Stimulated activated naive B cell treated with anti-CD40 and anti-IgM and Interleukin-4, amounts not matched to agents 10 μg/mL and 1 μg/mL and 100 μg/mL, for 72 hours (primary cell): ENCODE data around the gene DAAM1.
A peak's percentile ranks its signal among the peaks of the same experiment; 100 is the strongest.

Source experiments
- ATAC-seq, 2 donors: fragments of 150-1000 bp; cut with Tn5 transposase; replicated peaks; 2 replicates each; pipeline ENCODE4 v1.10.0; 2021; ENCODE audit warnings: moderate library complexity in 1 of 2
- DNase-seq: peaks from one replicate; pipeline ENCODE4 v3.0.0; 2021
- H3K27ac Mint-ChIP-seq: one replicate; pipeline ENCODE4 v1.8.0; 2022; ENCODE audit warnings: mild to moderate bottlenecking, mixed read lengths
- H3K27me3 Mint-ChIP-seq, 2 donors: one replicate each; pipeline ENCODE4 v1.8.0; 2022; ENCODE audit warnings: mixed read lengths in 2 of 2
- H3K36me3 Mint-ChIP-seq, 2 donors: one replicate each; pipeline ENCODE4 v1.8.0; 2022; ENCODE audit warnings: mixed read lengths in 2 of 2, mild to moderate bottlenecking in 1 of 2
- H3K4me1 Mint-ChIP-seq, 2 donors: one replicate each; pipeline ENCODE4 v1.8.0; 2022; ENCODE audit warnings: mixed read lengths in 2 of 2, mild to moderate bottlenecking in 1 of 2
- H3K4me3 Mint-ChIP-seq, 2 donors: one replicate each; pipeline ENCODE4 v1.8.0; 2022; ENCODE audit warnings: mild to moderate bottlenecking in 2 of 2, mixed read lengths in 2 of 2, moderate library complexity in 1 of 2
- H3K9me3 Mint-ChIP-seq, 2 donors: one replicate each; pipeline ENCODE4 v1.8.0; 2022; ENCODE audit warnings: mixed read lengths in 2 of 2, mild to moderate bottlenecking in 1 of 2

The DAAM1 gene

DNA sequence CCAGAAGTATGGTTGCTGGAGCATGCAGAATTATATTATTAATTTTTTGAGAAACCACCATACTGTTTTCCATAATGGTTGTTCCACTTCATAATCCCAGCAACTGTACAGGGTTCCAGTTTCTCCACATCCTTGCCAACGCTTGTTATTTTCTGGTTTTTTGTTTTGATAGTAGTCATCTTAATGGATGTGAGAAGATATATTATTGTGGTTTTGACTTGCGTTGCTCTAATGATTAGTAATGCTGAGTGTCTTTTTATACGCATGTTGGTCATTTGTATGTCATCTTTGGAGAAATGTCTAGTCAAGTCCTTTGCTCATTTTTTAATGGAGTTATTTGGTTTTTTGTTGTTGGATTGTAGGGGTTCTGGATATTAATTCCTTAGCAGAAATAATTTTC lies 58.1 kb downstream of the DAAM1 start:
- Mint-ChIP-seq H3K36me3 (peaks cover 0 to 6% of the 10 kb centered on the region in 2 donors), H3K27ac (no peak overlapping the region), H3K9me3 (peaks cover 0 to 8% of the 10 kb centered on the region in 2 donors), H3K4me1 (peaks cover 23 to 29% of the 10 kb centered on the region in 2 donors), H3K27me3 (no peaks in the 10 kb centered on the region), H3K4me3 (no peak overlapping the region)
- no peak for DNase-seq
- ATAC-seq: no peak

DNA sequence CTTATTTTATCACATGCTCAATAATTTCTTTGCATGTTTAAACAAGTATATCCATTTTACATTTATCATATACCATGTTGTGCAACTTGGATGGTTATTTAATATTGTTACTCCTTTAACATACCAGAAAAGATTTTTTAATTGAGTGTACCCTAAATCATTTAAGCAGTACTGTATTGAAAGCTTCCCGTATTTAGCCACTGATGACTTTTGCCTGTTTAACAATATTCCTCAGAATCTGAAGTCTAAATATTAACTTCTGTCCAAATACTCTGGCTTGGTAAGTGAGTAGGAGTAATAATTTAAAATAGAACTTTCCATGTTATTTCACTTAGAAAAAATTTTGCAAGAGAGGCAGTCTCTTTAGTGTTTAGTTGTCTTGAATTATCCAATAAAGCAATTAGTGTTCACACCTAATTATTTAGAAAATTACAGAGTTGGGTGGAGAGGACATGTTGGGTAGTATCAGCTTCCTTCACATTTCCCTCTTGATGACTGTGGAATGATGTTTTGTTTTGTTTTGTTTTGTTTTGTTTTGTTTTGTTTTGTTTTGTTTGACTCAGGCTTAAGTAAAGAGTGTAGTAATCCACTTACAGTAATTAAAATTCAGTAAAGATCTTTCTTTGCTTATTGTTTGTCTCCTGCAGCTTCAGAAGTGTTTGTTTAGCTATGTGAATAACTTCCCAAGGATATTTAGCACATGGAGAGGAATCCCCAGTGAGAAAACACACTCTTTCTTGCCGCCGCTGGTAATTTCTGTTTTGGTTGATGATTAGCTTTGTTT lies 59.5 kb downstream of the DAAM1 start:
- Mint-ChIP-seq H3K36me3 (peaks cover 2 to 9% of the 10 kb centered on the region in 2 donors), H3K27ac (peak overlapping the region; percentile 37), H3K4me3 (no peak overlapping the region), H3K4me1 (peaks cover 27 to 39% of the 10 kb centered on the region in 2 donors), H3K9me3 (peaks cover 0 to 8% of the 10 kb centered on the region in 2 donors), H3K27me3 (no peaks in the 10 kb centered on the region)
- DNase-seq: no peak
- ATAC-seq: no peak

DNA sequence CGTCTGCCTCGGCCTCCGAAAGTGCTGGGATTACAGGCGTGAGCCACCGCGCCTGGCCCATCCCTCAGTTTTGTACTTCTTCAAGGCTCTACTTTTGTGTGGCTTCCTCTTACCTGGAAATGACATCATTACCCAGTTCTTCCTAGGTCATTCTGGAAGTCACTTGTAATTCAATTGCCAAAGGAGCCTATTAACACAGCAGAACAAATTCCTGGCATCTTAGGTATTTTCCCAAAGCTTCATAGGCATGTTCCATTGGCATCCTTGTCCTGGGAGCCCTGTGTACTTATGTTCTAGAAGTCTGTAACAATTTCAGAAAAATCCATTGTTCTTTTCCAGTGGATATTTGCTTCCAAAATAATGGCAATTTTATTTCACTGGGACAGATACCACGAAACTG lies 60.6 kb downstream of the DAAM1 start:
- Mint-ChIP-seq H3K9me3 (peaks cover 0 to 2% of the 10 kb centered on the region in 2 donors), H3K4me3 (no peak overlapping the region), H3K4me1 (peaks cover 31 to 44% of the 10 kb centered on the region in 2 donors), H3K36me3 (peaks cover 2 to 7% of the 10 kb centered on the region in 2 donors), H3K27me3 (no peaks in the 10 kb centered on the region), H3K27ac (no peak overlapping the region)
- DNase-seq (no peak), ATAC-seq (no peak)

DNA sequence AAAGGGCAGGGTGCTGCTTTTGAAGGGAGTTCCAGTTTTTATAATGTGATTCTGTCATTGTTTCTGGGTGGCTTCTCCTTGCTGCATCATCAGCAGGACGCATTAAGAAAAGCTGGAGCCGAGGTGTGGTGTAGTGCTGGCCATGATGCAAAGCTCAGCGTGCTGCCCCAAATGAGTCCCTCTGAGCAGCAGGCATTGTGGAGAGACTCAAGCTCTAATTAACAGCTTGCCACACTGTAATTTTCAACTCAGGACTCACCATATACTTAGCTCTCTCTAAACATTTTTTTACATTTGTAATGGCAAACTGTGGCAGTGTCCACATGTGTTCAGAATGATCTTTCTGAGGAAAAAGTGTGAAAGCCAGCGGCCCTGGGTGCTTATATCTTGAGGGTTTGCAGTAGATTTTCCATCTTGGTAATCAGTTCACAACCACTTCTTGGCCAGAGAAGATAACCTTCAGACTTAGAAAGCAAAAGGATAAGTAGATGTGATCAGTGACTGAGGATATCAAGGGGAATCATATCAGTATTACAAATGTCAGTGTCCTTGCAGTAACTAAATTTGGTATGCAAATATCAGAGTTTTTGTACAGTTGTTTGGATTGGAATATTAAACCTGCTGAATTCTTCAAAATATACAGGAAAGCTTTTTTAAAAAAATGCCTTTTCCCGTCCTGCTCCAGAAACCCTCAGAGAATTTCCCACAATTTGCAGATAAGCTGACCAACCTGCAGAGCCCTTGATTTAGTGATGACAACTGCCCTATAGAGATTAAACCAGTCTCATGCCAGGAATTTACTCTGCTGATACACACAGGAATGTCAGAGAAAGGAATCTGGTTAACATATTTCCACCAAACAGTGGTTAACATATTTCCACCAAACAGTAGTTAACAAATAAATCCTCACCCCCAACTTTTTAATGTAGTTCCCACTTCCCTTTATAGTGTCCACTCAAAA lies 63.6 kb downstream of the DAAM1 start:
- ATAC-seq: no peak
- Mint-ChIP-seq H3K9me3 (no peaks in the 10 kb centered on the region), H3K4me3 (no peak overlapping the region), H3K27ac (no peak overlapping the region), H3K36me3 (peaks cover 2 to 3% of the 10 kb centered on the region in 2 donors), H3K4me1 (peaks cover 14 to 30% of the 10 kb centered on the region in 2 donors), H3K27me3 (no peaks in the 10 kb centered on the region)
- no peak for DNase-seq

DNA sequence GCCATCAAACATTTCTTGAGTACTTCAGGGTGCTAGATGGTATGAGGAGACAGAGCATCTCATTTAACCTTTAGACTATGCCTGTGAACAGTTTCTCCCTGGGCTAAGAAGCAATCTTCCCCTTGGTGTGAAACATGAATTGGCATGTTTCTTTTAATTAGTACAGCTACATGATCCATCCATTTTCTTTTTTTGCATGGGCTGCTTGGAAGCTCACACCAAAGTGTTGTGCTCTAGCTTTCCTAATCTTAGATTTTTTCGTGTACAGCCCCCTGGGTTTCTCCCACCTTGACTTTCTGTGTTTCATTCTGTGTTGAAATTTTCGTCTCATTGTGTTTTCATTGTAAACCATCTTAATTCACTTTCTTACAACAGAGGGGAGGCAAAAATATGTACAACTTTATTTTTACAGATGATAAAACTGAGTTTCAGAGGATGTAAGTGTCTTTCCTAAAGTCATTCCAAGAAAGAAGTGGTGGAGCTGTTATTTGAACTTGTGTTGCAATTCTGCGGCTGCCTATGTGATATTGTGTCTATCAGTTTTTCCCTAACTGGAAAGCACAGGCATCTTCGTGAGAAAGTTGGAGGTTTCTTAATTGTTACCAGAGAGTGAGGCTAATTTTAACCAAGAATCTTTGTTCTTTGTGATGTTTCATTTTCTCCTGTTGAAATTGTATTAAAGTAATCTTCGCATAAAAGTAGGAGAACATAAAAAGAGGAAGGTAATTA lies 64.5 kb downstream of the DAAM1 start:
- Mint-ChIP-seq H3K27me3 (no peaks in the 10 kb centered on the region), H3K9me3 (no peaks in the 10 kb centered on the region), H3K4me3 (no peak overlapping the region), H3K36me3 (peaks cover 6 to 12% of the 10 kb centered on the region in 2 donors), H3K27ac (no peak overlapping the region), H3K4me1 (peaks cover 20 to 30% of the 10 kb centered on the region in 2 donors)
- no peak for DNase-seq
- ATAC-seq: peak in 1 of 2 donors; percentile 29

DNA sequence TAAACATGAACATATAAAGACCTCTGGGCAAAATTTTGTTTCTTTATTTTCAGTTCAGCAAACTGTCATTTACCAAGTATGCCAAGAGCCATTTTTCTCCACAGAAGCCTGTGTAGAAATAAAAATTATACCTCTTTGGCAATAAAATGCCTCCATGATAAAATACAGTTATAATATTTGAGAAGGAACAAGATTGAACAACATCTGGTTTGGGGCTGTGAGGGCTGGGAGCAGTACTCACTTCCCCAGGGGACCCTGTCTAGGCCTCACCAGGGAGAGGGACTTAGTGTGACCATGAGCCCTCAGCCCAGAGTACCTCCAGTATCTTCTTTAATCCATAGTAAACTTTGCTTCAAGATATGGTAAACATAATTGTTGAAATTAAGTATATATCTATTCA lies 65.1 kb downstream of the DAAM1 start:
- ATAC-seq: peak in 1 of 2 donors; percentile 39
- Mint-ChIP-seq H3K4me1 (peaks cover 20 to 30% of the 10 kb centered on the region in 2 donors), H3K36me3 (peaks cover 6 to 13% of the 10 kb centered on the region in 2 donors), H3K4me3 (no peak overlapping the region), H3K9me3 (no peaks in the 10 kb centered on the region), H3K27ac (no peak overlapping the region), H3K27me3 (no peaks in the 10 kb centered on the region)
- no peak for DNase-seq

DNA sequence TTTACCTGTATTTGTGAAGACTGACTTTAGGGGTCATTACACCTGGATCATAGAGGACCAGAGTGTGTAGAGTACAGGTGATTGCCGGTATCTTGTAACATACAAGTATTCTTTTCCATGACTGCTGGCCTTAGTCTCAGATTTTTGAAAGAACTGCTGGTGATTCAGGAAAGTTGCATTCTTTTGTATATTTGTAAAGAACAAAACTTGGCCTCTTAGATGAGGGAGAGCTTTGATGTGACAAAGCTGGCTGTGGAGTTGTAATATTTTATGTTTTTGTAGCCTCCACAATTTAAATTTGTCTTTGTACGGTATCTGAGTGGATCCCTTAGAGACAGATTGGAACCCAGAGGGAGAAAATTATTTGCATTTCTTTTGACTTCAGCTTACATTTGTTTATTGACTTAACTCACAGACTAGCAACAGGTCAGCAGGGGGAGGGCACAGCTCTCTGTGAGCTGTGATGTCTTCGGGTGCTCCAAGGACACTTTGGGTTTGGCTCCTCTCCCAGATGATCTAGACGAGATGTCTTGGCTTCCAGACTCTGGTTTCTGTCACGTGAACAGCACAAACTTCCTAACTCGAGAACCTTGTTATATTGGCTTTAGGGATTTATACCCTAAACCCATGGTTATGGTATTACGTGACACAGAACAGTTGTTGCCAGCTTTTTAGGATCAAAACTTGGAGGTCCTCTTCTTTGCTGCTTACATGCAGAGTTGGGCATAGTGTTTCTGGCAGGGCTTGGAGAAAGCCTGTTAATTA lies 65.9 kb downstream of the DAAM1 start:
- no peak for DNase-seq
- no peaks in the 10 kb centered on the region for H3K27me3 Mint-ChIP-seq

DNA sequence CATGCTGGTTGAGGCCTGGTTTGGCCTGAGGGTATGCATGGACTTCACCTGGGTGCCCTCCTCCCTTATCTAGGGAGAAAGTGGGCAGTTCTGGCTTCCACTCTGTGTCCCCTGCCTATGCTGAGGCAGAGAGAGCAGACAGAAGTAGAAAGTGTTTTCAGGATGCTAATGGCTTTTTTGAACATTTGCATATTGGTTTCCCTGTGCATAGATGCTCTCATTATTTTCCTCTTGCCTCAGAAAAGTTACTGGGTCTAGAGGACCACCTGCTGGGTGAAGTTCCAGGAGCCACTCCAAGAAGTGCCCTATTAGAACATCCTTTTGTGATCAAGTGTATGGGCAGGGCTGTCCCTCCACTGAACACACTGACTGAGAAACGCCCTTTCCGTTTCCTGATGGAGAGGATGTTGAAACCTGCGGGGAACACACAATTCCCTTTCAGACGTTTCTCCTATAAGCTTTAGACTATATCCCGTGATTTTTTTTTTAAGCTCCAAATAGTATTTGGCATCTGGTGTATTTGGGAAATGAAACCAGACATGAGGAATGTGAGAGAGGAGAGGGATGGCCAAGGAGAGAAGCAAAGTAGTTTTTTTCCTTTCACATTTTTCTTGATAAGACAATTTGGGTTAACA lies 66.6 kb downstream of the DAAM1 start:
- ATAC-seq (peak; percentile 33 to 38), DNase-seq (no peak)
- Mint-ChIP-seq H3K27ac (no peak overlapping the region), H3K4me1 (peaks cover 18 to 30% of the 10 kb centered on the region in 2 donors), H3K36me3 (peaks cover 6 to 13% of the 10 kb centered on the region in 2 donors), H3K9me3 (no peaks in the 10 kb centered on the region), H3K27me3 (no peaks in the 10 kb centered on the region), H3K4me3 (no peak overlapping the region)

More for the DNA sequence above, 65.9 kb downstream of the DAAM1 start:
- ATAC-seq: no peak
- Mint-ChIP-seq H3K4me3 (no peak overlapping the region), H3K36me3 (peaks cover 6 to 13% of the 10 kb centered on the region in 2 donors), H3K9me3 (no peaks in the 10 kb centered on the region), H3K4me1 (peaks cover 20 to 30% of the 10 kb centered on the region in 2 donors), H3K27ac (peak overlapping the region; percentile 71)

DNA sequence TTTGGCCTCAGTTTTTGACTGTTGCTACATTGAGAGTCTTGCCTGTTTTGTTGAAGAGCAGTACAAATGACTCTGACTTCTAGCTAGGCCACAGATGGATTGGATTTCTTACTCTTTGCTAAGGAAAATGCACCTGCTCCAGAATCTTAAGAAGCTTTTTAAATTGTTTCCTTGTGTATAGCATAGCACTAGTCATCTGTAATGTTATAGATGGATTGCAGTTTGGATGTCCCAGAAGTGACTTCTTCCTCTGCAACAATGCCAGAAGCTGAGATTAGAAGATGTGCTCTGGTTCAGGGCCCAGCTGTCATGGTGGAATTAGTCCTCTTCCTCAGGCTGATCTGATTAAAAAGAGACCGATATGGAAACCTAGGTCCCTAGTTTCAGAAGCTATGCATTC lies 67.9 kb downstream of the DAAM1 start:
- ATAC-seq: no peak
- H3K4me3 Mint-ChIP-seq: no peak overlapping the region
- no peak for DNase-seq
- H3K36me3 Mint-ChIP-seq: peaks cover 6 to 13% of the 10 kb centered on the region in 2 donors
- H3K27ac Mint-ChIP-seq: no peak overlapping the region
- H3K9me3 Mint-ChIP-seq: no peaks in the 10 kb centered on the region
- no peaks in the 10 kb centered on the region for H3K27me3 Mint-ChIP-seq
- peaks cover 22 to 30% of the 10 kb centered on the region in 2 donors for H3K4me1 Mint-ChIP-seq

DNA sequence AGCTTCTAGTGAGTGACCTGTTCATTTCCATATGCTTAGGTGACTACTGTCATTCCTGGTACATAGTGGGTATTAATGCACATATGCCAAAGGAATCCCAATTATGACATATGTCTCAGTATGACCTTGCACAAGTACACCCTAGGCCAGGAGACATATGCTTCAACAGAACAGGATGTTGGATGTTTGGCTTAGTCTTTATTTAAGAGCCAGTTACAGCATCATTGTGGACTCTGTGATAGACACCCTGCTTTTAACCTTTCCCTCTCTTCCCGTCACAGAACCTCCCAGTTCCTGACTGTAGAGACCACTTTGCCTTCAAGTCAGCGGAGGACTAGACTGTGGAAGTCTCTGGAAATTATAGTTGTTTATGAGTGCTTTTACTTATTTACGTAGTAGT lies 72.9 kb downstream of the DAAM1 start:
- peaks cover 15 to 17% of the 10 kb centered on the region in 2 donors for H3K4me1 Mint-ChIP-seq
- ATAC-seq: no peak
- no peak for DNase-seq
- H3K9me3 Mint-ChIP-seq: peaks cover 0 to 3% of the 10 kb centered on the region in 2 donors
- H3K27ac Mint-ChIP-seq: no peak overlapping the region
- H3K27me3 Mint-ChIP-seq: no peaks in the 10 kb centered on the region
- peaks cover 26 to 35% of the 10 kb centered on the region in 2 donors for H3K36me3 Mint-ChIP-seq
- no peak overlapping the region for H3K4me3 Mint-ChIP-seq

DNA sequence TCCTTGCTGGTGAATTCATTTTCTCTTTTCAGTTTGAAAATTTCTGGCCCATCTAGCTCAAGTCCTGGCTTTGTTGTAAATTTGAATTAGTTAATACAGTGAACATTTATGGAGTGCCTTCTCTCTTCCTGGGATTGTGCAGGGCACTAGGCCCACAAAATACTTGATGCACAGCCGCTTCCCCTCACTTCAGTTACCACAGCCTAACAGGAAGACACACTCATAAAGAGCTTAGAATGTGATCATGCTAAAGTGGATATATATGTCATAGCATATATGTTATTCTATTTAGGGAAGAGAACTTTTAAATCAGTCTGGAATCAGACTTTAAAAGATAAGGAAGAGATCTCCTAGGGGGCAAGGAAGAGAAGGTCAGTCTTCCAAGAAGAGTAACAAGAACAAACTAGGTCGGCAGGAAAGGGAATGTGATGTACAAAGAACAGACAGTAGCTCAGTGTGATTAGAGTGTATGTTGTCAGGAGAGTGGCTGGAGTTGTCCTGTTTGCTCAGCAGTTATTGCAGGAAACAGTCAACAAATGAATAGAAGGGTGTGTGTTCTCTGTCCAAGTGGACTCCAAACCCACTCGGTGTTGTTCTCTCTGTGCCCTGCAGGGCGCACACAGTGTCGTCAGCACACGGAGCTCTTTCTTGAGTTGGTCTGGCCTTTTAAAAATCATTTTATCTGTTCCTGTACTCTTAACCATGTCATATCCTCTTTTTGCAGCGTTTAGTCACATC lies 74.4 kb downstream of the DAAM1 start:
- Mint-ChIP-seq H3K36me3 (peaks cover 26 to 34% of the 10 kb centered on the region in 2 donors), H3K9me3 (peaks cover 0 to 3% of the 10 kb centered on the region in 2 donors), H3K27ac (no peak overlapping the region), H3K4me3 (no peak overlapping the region), H3K27me3 (no peaks in the 10 kb centered on the region), H3K4me1 (peaks cover 9 to 17% of the 10 kb centered on the region in 2 donors)
- ATAC-seq (peak; percentile 45 to 57), DNase-seq (no peak)

DNA sequence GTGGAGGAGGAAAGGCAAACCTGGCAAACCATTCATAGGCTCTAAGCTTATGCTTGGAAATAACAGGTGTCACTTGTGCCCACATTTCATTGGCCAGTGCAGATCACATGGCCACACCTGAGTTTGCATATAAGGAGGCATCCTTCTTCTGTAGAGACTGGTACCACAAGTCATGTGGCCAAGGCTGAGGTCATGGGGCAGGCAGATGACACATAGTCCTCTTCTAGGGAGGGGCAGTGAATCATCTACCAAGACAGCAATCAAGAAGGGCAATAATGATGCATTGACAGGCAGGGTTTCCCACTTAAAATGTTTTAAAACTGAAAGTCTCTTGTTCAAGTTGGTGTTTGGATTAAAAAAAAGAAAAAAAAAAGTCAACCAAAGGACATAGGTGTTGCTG lies 77.3 kb downstream of the DAAM1 start:
- Mint-ChIP-seq H3K4me1 (peaks cover 7 to 17% of the 10 kb centered on the region in 2 donors), H3K27me3 (no peaks in the 10 kb centered on the region), H3K36me3 (peaks cover 39 to 50% of the 10 kb centered on the region in 2 donors), H3K4me3 (no peak overlapping the region), H3K27ac (no peak overlapping the region), H3K9me3 (peaks cover 0 to 3% of the 10 kb centered on the region in 2 donors)
- ATAC-seq (peak; percentile 45 to 66), DNase-seq (no peak)
